Endothelial cell of hepatic sinusoid (primary cell): ENCODE data around the gene AOC1.

Experiments used
- in situ Hi-C: cut with HindIII; loops from 2 replicates; pipeline ENCODE4 v1.10.0; 2017; ENCODE audit warnings: low sequenced_read_pairs

The AOC1 gene

GRCh38 chr7:150896562-150897209 lies 44.4 kb downstream of the AOC1 start:
- in situ Hi-C loops: no loop called here

- in situ Hi-C loops: no loop called here
These were observed 45.5 kb downstream of the AOC1 start for GRCh38 chr7:150897502-150898474.

GRCh38 chr7:150898475-150899011 lies 46.2 kb downstream of the AOC1 start:
- in situ Hi-C loops: no loop called here

DNA sequence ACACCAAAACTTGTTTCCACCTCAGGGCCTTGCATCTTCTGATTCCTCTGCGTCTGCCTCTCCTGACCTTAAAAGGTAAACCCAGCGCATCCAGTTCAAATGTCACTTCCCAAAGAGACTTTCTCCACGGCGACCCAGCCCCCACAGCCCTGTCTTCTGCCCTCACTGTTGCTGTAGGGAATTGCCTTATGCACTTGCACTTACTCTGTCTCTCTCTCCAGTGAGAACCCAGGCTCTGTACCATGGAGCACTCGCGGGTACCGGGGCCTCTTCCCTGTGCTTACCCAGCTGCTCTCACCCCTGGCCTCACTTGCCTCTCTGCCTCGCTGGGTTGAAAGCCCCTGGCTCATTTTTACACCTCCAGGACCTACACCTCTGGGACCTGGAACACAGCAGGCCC lies 48.4 kb downstream of the AOC1 start:
- in situ Hi-C loops: no loop called here

DNA sequence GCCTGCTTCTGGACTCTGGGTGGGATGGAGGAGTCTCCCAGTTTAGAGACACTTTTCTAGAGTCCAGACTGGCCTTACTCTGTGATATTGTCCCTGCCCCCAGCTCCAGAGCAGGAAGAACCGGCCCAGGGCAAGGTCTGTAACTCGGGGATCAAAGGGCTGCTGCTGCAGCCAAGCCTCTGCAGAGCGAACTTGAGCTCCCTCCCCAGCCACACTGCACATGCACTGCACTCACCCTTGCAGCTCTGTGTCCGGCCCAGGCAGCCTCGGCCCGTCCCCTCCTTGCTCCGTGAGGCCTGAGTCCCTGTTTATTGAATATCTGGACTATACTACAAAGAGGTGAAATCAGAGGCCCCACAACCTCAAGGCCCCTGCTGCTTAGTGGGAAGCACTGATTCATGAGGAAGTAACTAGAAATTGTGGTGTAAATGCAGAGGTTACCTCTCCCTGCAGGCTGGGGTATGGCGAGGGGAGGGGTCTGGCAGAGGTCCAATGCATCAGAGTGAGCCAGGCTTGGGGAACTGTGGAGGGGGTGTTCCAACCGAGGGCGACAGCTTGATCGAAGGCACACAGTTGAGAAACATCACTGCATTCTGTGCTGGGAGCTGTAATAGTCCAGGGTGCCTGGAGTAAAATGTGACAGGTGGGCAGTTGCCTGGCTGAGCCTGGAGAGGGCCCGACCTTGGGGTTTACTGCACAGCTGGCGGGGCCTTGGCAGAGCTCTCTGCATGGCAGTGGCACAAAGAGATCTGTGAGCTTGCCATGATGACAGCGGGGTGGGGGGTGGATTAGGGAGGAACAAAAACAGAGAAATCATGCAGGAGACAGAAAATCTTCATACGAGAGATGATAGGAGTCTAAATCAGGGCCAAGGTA lies 49.1 kb downstream of the AOC1 start:
- in situ Hi-C loops: no loop called here

DNA sequence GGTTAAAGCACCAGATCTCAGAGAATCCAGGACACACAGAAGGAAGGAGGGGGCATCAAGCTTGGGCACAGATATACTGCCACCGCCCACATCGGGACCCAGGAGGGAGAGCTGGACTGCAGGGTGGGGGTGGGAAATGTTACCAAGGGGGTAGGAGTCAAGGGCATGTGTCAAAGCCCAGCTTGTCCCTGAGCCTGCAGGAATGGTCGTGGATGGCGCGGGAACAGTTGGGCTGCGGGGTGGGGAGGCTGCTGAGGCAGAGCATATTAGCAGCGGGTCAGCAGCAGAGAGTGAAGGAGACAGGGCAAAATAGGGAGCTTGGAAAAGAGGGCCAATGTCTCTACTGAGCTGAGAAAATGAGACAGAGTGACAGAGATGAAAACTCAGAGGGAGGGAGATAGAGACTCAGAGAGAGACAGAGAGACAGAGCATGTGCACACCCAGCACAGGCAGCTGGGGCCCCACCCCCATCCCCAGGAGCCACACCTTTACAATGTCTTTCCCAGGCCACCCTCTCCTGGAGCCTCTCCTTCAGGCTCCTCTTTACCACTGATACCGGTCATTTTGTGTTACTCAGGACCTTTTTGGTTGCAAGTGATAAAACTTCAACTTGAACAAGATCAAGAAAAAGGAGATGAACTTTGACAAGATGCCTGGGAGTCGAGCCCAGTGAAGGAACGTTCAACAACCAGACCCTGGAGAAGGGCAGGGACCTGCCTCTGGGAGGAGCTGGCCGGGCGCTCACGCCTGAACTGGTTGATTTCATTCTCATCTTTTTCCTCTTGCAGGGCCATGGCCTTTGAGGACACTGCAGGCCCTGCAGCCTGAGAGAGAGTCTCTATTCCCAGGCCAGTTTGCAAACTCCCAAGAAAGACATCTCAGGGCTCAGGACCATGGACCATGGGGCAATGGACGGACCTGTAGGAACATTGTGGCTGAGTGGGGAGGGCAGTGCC lies 50.0 kb downstream of the AOC1 start:
- in situ Hi-C loops: no loop called here

DNA sequence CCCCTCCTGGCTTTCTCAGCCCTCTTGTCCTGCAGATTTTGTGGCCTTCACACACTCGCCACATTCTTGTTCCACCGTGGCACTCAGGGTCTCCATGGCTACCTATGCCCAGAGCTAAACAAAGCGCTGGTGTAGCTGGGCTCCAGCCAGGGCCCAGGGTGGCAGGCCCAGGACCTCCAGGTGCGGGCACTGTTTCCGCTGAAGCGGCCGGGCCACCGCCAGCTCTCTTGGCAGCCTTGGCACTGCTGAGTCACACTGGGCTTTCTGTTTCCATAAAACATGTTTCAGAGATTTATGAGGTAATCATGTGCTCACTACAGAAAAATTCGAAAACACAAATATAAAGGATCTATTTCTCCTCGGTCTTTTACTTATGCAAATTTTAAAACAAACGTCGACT lies 51.3 kb downstream of the AOC1 start:
- in situ Hi-C loops: no loop called here

DNA sequence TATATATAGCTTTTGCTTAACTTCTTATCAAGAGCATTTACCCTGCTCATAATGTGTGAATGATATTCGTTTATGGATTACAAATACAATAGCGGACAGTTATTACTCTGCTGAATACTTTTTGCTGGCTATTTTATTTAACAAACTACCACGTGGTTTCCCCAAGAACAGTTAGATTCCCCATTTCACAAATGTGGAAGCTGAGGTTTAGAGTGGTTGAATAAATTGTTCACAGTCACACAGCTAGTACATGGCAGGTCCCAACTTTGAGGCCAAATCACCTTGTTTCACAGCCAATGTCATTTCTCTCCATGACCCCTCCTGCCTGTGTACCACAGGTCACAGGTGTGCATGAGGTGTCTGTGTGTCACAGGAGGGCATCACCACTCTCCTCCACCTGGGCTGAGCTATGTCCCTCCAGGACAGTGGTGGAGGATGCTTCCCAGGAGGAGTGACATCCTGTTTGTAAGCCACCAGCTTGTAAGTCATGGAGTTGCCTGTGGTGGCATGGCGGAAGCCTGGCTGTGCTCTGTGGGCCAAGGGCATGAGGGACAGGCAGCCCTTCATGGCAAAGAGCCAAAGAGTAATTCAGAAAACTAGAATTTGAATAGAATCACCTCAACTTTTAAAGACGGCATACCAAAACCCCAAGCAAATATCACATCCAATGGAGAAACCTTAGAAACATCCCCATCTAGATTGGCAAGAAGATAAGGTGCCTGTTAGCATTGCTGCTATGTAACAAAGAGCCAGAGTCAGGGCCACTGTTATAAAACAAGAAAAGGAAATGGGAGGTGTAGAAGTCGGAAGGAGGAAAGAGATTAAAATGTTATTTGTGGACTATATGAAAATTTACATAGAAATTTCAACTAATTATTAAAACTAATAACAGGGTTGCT lies 51.9 kb downstream of the AOC1 start:
- in situ Hi-C loops: no loop called here

DNA sequence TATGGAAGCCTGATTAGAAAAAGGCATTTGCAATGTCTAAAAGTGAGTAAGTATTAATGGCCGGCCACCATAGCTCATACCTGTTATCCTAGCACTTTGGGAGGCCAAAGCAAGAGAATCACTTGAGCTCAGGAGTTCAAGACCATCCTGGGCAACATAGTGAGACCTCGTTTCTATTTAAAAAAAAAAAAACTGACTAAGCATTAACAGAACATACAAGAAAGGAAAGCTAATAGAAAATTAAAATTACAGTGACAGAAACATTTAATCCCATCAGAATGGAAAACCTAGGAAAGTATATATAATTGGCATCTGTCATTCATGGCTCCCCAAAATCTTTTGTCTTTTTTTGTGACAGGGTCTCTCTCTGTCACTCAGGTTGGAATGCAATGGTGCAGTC lies 55.9 kb downstream of the AOC1 start:
- in situ Hi-C loops: no loop called here

GRCh38 chr7:150909200-150909995 lies 57.1 kb downstream of the AOC1 start:
- in situ Hi-C loops: no loop called here

DNA sequence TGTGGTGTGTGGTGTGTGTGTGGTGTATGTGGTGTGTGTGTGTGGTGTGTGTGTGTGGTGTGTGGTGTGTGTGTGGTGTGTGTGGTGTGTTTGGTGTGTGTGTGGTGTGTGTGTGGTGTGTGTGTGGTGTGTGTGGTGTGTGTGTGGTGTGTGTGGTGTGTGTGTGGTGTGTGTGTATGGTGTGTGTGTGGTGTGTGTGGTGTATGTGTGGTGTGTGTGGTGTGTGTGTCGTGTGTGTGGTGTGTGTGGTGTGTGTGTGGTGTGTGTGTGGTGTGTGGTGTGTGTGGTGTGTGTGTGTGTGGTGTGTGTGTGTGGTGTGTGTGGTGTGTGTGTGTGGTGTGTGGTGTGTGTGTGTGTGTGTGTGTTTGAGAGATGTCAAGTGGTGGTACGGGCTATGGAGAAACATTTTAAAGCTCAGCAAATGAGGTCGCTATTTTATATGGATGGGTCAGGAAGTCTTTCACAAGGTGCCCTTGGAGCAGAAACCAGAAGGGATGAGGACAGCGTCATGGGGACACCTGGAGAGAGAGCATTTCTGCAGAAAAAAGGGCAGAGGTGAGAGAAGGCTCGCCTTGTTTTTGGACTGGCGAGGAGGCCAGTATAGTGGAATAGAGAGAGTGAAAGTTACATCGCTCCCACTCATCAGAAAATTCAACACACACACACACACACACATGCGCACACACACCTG lies 58.1 kb downstream of the AOC1 start:
- in situ Hi-C loops: loop anchor here (10.0 kb wide), 1 partner anchor 64 kb away; the partner anchor contains the start of gene KCNH2

DNA sequence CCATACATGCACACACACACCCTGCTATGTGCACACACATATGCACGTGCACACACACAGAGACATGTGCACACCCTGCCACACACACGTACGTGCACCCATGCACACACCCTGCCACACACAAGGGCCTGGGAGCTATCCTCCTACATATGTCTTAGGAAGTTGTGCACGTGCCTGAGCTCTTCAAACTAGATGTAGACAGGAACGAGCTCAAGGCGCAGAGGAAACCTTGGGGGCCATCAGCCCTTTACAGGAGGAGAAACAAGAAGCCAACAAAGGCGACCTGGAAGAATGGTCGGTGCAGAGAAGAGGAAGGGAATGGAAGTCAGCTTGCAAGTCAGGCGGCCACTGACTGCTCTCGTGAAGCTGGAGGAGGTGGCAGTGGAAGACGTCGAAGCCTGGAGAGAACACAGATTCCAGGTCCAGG lies 58.7 kb downstream of the AOC1 start:
- in situ Hi-C loops: loop anchor here (10.0 kb wide), 1 partner anchor 64 kb away; the partner anchor contains the start of gene KCNH2
